ENCODE measurements around the gene JUN.

DNA sequence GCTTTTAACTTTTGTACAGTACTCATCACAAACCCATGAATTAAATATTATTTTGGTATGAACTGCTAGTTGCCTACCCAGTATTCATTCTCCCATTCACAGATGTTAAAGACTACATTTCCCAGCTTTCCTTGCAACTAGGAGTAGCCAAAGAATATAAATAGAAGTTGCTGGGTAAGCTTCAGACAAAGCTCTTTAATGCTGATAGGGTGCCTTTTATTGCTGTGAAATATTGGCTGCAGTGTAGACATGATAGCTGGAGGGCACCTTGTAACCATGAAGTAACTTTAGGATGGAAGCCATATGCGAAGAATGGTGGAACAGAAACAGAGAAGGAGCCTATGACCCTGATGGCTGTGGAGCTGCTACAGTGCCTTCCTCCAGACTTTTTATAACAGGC lies 16.7 kb downstream of the JUN start:
- TF ChIP-seq, protein P1, sequence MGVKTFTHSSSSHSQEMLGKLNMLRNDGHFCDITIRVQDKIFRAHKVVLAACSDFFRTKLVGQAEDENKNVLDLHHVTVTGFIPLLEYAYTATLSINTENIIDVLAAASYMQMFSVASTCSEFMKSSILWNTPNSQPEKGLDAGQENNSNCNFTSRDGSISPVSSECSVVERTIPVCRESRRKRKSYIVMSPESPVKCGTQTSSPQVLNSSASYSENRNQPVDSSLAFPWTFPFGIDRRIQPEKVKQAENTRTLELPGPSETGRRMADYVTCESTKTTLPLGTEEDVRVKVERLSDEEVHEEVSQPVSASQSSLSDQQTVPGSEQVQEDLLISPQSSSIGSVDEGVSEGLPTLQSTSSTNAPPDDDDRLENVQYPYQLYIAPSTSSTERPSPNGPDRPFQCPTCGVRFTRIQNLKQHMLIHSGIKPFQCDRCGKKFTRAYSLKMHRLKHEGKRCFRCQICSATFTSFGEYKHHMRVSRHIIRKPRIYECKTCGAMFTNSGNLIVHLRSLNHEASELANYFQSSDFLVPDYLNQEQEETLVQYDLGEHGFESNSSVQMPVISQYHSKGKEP (tag by site-specific recombination; IDR thresholded peaks at IDR 0.05): no peak
- TF ChIP-seq CTCF (tag by site-specific recombination; IDR thresholded peaks at IDR 0.05) (no peak), ZBTB7A (tag by site-specific recombination; IDR thresholded peaks at IDR 0.05; ENCODE audit: low read depth) (no peak)
